Skeletal muscle tissue (tissue), 4 donors: ENCODE results near the gene LRCH1. TPM values are rescaled to one million over a fixed set of nuclear protein-coding genes. Genes with fewer than 3 reads are reported as not detected.
"Not testable (repeated sequence)": the region's sequence is repeated elsewhere in the genome, so short reads cannot be mapped to it uniquely, and the experiment has no call there.

Source experiments
- H3K27ac ChIP-seq: one replicate; pipeline ENCODE4 v1.7.0; 2013; ENCODE audit warnings: mild to moderate bottlenecking, low read depth, low read length, inconsistent platforms
- H3K27me3 ChIP-seq, 3 donors: one replicate each; pipeline ENCODE4 v1.7.0; 2013; ENCODE audit warnings: low read length in 3 of 3; ENCODE audit not compliant: control insufficient read depth in 3 of 3, insufficient read depth in 3 of 3
- H3K36me3 ChIP-seq, 3 donors: one replicate each; pipeline ENCODE4 v1.7.0; 2013; ENCODE audit warnings: low read length in 3 of 3; ENCODE audit not compliant: control insufficient read depth in 3 of 3, insufficient read depth in 3 of 3
- H3K4me1 ChIP-seq, 3 donors: one replicate each; pipeline ENCODE4 v1.7.0; 2013; ENCODE audit warnings: low read length in 3 of 3, mild to moderate bottlenecking in 3 of 3; ENCODE audit not compliant: control insufficient read depth in 3 of 3, insufficient read depth in 3 of 3
- H3K4me3 ChIP-seq, 3 donors: one replicate each; pipeline ENCODE4 v1.7.0; 2013; ENCODE audit warnings: low read length in 3 of 3
- H3K9ac ChIP-seq, 3 donors: one replicate each; pipeline ENCODE4 v1.7.0; 2013; ENCODE audit warnings: low read length in 3 of 3, mild to moderate bottlenecking in 3 of 3, moderate library complexity in 2 of 3, low read depth in 1 of 3
- H3K9me3 ChIP-seq, 3 donors: one replicate each; pipeline ENCODE4 v1.7.0; 2013; ENCODE audit warnings: low read length in 3 of 3; ENCODE audit not compliant: control insufficient read depth in 3 of 3
- total RNA-seq: library from RNA; depleted of rRNA; stranded (reverse); fragments of >200 nt; gene quantifications from one replicate; pipeline ENCODE4 v1.2.3, GENCODE V29; 2014
- donor health status: Osteomylitis.

Gene LRCH1
- 17.7 TPM for total RNA-seq

- Histone ChIP-seq H3K36me3 (no peaks in the 10 kb centered on the region), H3K27ac (peak within 1 kb of the TSS; percentile 84), H3K9me3 (no peaks in the 10 kb centered on the region), H3K9ac (peak within 1 kb of the TSS; percentile 85 to 89 (median 85)), H3K27me3 (no peaks in the 10 kb centered on the region), H3K4me1 (peaks cover 17 to 20% (median 20%) of the 10 kb centered on the region in 3 donors), H3K4me3 (peak within 1 kb of the TSS; percentile 85 to 91 (median 87))
Measured at GRCh38 chr13:46552889-46553520, at the start of gene LRCH1. TSS of gene LRCH1 (plus strand) at chr13:46553170. CDS start at chr13:46553397, 227 bp downstream.

GRCh38 chr13:46504036-46504435 is 48.9 kb upstream of the LRCH1 start:
- Histone ChIP-seq H3K9ac (no peak overlapping the region), H3K4me3 (no peak overlapping the region), H3K4me1 (no peaks in the 10 kb centered on the region), H3K9me3 (peaks cover 0 to 4% (median 0%) of the 10 kb centered on the region in 3 donors), H3K27me3 (no peaks in the 10 kb centered on the region), H3K36me3 (no peaks in the 10 kb centered on the region), H3K27ac (no peak overlapping the region)

GRCh38 chr13:46507981-46508380 is 45.0 kb upstream of the LRCH1 start:
- Histone ChIP-seq H3K27ac (no peak overlapping the region), H3K4me3 (no peak overlapping the region), H3K36me3 (no peaks in the 10 kb centered on the region), H3K9me3 (peaks cover 0 to 4% (median 0%) of the 10 kb centered on the region in 3 donors), H3K27me3 (no peaks in the 10 kb centered on the region), H3K4me1 (no peaks in the 10 kb centered on the region), H3K9ac (no peak overlapping the region)

GRCh38 chr13:46509981-46510380 is 43.0 kb upstream of the LRCH1 start:
- H3K27ac ChIP-seq, result no peak overlapping the region

GRCh38 chr13:46515803-46516202 is 37.2 kb upstream of the LRCH1 start:
- Histone ChIP-seq H3K4me1 (peaks cover 0 to 6% (median 0%) of the 10 kb centered on the region in 3 donors), H3K27ac (no peak overlapping the region), H3K36me3 (no peaks in the 10 kb centered on the region), H3K9ac (no peak overlapping the region), H3K9me3 (no peaks in the 10 kb centered on the region), H3K4me3 (no peak overlapping the region), H3K27me3 (no peaks in the 10 kb centered on the region)

More at GRCh38 chr13:46509981-46510380, 43.0 kb upstream of the LRCH1 start:
- no peaks in the 10 kb centered on the region for H3K27me3 ChIP-seq
- no peak overlapping the region for H3K4me3 ChIP-seq
- peaks cover 0 to 3% (median 0%) of the 10 kb centered on the region in 3 donors for H3K9me3 ChIP-seq
- H3K4me1 ChIP-seq, result no peaks in the 10 kb centered on the region
- H3K9ac ChIP-seq, result no peak overlapping the region
- H3K36me3 ChIP-seq, result no peaks in the 10 kb centered on the region

- Histone ChIP-seq H3K4me1 (peaks cover 0 to 6% (median 0%) of the 10 kb centered on the region in 3 donors), H3K4me3 (no peak overlapping the region), H3K27me3 (no peaks in the 10 kb centered on the region), H3K9ac (no peak overlapping the region), H3K9me3 (no peaks in the 10 kb centered on the region), H3K36me3 (no peaks in the 10 kb centered on the region), H3K27ac (peak overlapping the region; percentile 26)
Measured at GRCh38 chr13:46516599-46517338, 36.2 kb upstream of the LRCH1 start.

GRCh38 chr13:46517748-46518147 is 35.2 kb upstream of the LRCH1 start:
- H3K9me3 ChIP-seq, H3K27me3 ChIP-seq, H3K4me1 ChIP-seq, H3K36me3 ChIP-seq, H3K9ac ChIP-seq, H3K4me3 ChIP-seq: not testable (repeated sequence)
- peak overlapping the region; percentile 26 for H3K27ac ChIP-seq

GRCh38 chr13:46519182-46519581 is 33.8 kb upstream of the LRCH1 start:
- Histone ChIP-seq H3K36me3 (no peaks in the 10 kb centered on the region), H3K27ac (peak overlapping the region; percentile 25), H3K27me3 (no peaks in the 10 kb centered on the region), H3K4me1 (peaks cover 0 to 6% (median 2%) of the 10 kb centered on the region in 3 donors), H3K9me3 (no peaks in the 10 kb centered on the region), H3K4me3 (no peak overlapping the region), H3K9ac (no peak overlapping the region)

GRCh38 chr13:46520166-46520565 is 32.8 kb upstream of the LRCH1 start:
- Histone ChIP-seq H3K36me3 (no peaks in the 10 kb centered on the region), H3K4me1 (peaks cover 0 to 6% (median 2%) of the 10 kb centered on the region in 3 donors), H3K9ac (no peak overlapping the region), H3K27ac (peak overlapping the region; percentile 25), H3K9me3 (no peaks in the 10 kb centered on the region), H3K27me3 (no peaks in the 10 kb centered on the region), H3K4me3 (no peak overlapping the region)

- Histone ChIP-seq H3K27me3 (no peaks in the 10 kb centered on the region), H3K9me3 (no peaks in the 10 kb centered on the region), H3K9ac (no peak overlapping the region), H3K27ac (peak overlapping the region; percentile 46), H3K4me3 (no peak overlapping the region), H3K4me1 (peaks cover 0 to 6% (median 2%) of the 10 kb centered on the region in 3 donors), H3K36me3 (no peaks in the 10 kb centered on the region)
Measured at GRCh38 chr13:46521486-46521885, 31.5 kb upstream of the LRCH1 start.
